HCT116 (cell line): ENCODE data around the gene COL15A1. TPM values are rescaled to one million over a fixed set of nuclear protein-coding genes. Genes with fewer than 3 reads are reported as not detected.

Experiments
- ATAC-seq: fragments of 200-7000 bp; cut with Tn5 transposase; 2 replicates; pipeline ENCODE4 v1.9.1; 2020; ENCODE audit warnings: mild to moderate bottlenecking, moderate library complexity
- BruUV-seq: library from RNA; stranded (reverse); fragments of 400-500 nt; replicated peaks from 2 replicates; lab custom pipeline; 2021; lab: Mats Ljungman, UMichigan
- CTCF ChIA-PET: fragments of 300-600 bp; sonication (Branson Sonifier 250); formaldehyde crosslinking; loops from one replicate; lab custom pipeline; 2021; ENCODE audit warnings: antibody characterized with exemption; lab: Charles Lee
- POLR2A ChIA-PET: fragments of 300-600, 350-600 bp; sonication (Branson Sonifier 250); formaldehyde crosslinking; loops from one replicate; lab custom pipeline; 2021; ENCODE audit warnings: antibody characterized with exemption; lab: Charles Lee
- RAD21 ChIA-PET, 2 experiments: fragments of 300-600 bp; sonication (Branson Sonifier 250); formaldehyde crosslinking; loops; one replicate each; lab custom pipeline; 2023; ENCODE audit warnings: low total read pairs in 2 of 2; ENCODE audit not compliant: uncharacterized antibody in 2 of 2, unreplicated experiment in 2 of 2, low non-redundant PET in 1 of 2; lab: Charles Lee
- DNase-seq: peaks from one replicate; pipeline ENCODE4 v3.0.0-alpha.2; 2010; ENCODE audit warnings: low read depth, low spot score
- H2AFZ ChIP-seq: fragments of 200-600 bp; shearing (Covaris generic), sonication (generic); 2 replicates; pipeline ENCODE4 v1.6.1; 2017; ENCODE audit warnings: low read depth, mixed run types, mixed read lengths, antibody characterized with exemption, low read length; ENCODE audit not compliant: poor library complexity, severe bottlenecking
- H3K27ac ChIP-seq: 2 replicates; pipeline ENCODE4 v1.5.1; 2012; ENCODE audit warnings: low read depth, low read length
- H3K27me3 ChIP-seq: fragments of 200-600 bp; sonication (generic); 2 replicates; pipeline ENCODE4 v1.6.1; 2016; ENCODE audit warnings: mixed run types, low read length, mixed read lengths; ENCODE audit not compliant: insufficient read depth
- H3K36me3 ChIP-seq, 2 experiments: fragments of 200-500 bp in 1 of 2; fragments of 200-600 bp in 1 of 2; sonication (Bioruptor generic) in 1 of 2; sonication (generic) in 1 of 2; 2 replicates each; pipeline versions ENCODE4 v1.5.1 to v1.6.1; 2014 to 2016; ENCODE audit warnings: low read length in 2 of 2, inconsistent platforms in 1 of 2, mixed read lengths in 1 of 2, mixed run types in 1 of 2; ENCODE audit not compliant: insufficient read depth in 2 of 2, control insufficient read depth in 1 of 2
- H3K4me1 ChIP-seq, 2 experiments: fragments of 200-600 bp in 1 of 2; sonication (generic) in 1 of 2; 2 replicates each; pipeline versions ENCODE4 v1.5.1 to v1.6.1; 2012 to 2017; ENCODE audit warnings: low read length in 2 of 2, inconsistent platforms in 1 of 2, mild to moderate bottlenecking in 1 of 2, mixed read lengths in 1 of 2, mixed run types in 1 of 2, moderate library complexity in 1 of 2; ENCODE audit not compliant: insufficient read depth in 2 of 2, control insufficient read depth in 1 of 2
- H3K4me2 ChIP-seq: fragments of 200-600 bp; sonication (generic); 2 replicates; pipeline ENCODE4 v1.6.1; 2017; ENCODE audit warnings: mixed run types, low read length, mixed read lengths
- H3K4me3 ChIP-seq, 2 experiments: fragments of 200-600 bp in 1 of 2; sonication (generic) in 1 of 2; replicated peaks in 1 of 2; 2 replicates each; pipeline ENCODE4 v1.5.1; 2011 to 2016; ENCODE audit warnings: low read length in 2 of 2, control low read depth in 1 of 2, low read depth in 1 of 2, mild to moderate bottlenecking in 1 of 2, mixed read lengths in 1 of 2, mixed run types in 1 of 2
- H3K79me2 ChIP-seq: fragments of 200-600 bp; sonication (generic); 2 replicates; pipeline ENCODE4 v1.6.1; 2017; ENCODE audit warnings: mild to moderate bottlenecking, mixed run types, low read length, moderate library complexity, mixed read lengths; ENCODE audit not compliant: insufficient read depth
- H3K9ac ChIP-seq: fragments of 200-600 bp; sonication (generic); 2 replicates; pipeline ENCODE4 v1.6.1; 2016; ENCODE audit warnings: low read length, mixed read lengths
- H3K9me2 ChIP-seq: fragments of 200-600 bp; sonication (generic), shearing (Covaris generic); 2 replicates; pipeline ENCODE4 v1.6.1; 2017; ENCODE audit warnings: mixed run types, mild to moderate bottlenecking, moderate library complexity; ENCODE audit not compliant: insufficient read depth
- H3K9me3 ChIP-seq, 2 experiments: fragments of 200-500 bp in 1 of 2; fragments of 200-600 bp in 1 of 2; sonication (Bioruptor generic) in 1 of 2; sonication (generic) in 1 of 2; 2 replicates each; pipeline ENCODE4 v1.6.1; 2014 to 2017; ENCODE audit warnings: low read length in 2 of 2, mixed read lengths in 2 of 2, inconsistent platforms in 1 of 2, low read depth in 1 of 2, mild to moderate bottlenecking in 1 of 2, mixed run types in 1 of 2, moderate library complexity in 1 of 2; ENCODE audit not compliant: control insufficient read depth in 1 of 2, insufficient read depth in 1 of 2
- H4K20me1 ChIP-seq: fragments of 200-600 bp; sonication (generic), shearing (Covaris generic); 2 replicates; pipeline ENCODE4 v1.6.1; 2017; ENCODE audit warnings: mixed run types, mild to moderate bottlenecking, moderate library complexity; ENCODE audit not compliant: insufficient read depth
- ATF3 ChIP-seq: IDR thresholded peaks from 2 replicates; pipeline ENCODE4 v1.6.1; 2012
- CBX3 ChIP-seq: IDR thresholded peaks from 2 replicates; pipeline ENCODE4 v1.6.1; 2012; ENCODE audit warnings: low read depth
- CEBPB ChIP-seq: IDR thresholded peaks from 2 replicates; pipeline ENCODE4 v1.6.1; 2012; ENCODE audit warnings: low read depth
- CTCF ChIP-seq, 3 experiments: fragments of 200-600 bp in 1 of 3; sonication (generic) in 1 of 3; IDR thresholded peaks in 2 of 3; conservative IDR thresholded peaks in 1 of 3; 2 replicates each; pipeline ENCODE4 v1.5.1; 2012 to 2017; ENCODE audit warnings: low read depth in 2 of 3, low read length in 2 of 3, antibody characterized with exemption in 1 of 3, borderline replicate concordance in 1 of 3, control low read depth in 1 of 3, mild to moderate bottlenecking in 1 of 3, mixed read lengths in 1 of 3, mixed run types in 1 of 3, moderate library complexity in 1 of 3; ENCODE audit not compliant: insufficient read depth in 1 of 3
- EGR1 ChIP-seq: IDR thresholded peaks from 2 replicates; pipeline ENCODE4 v1.6.1; 2012; ENCODE audit warnings: low read depth
- ELF1 ChIP-seq: IDR thresholded peaks from 2 replicates; pipeline ENCODE4 v1.6.1; 2012; ENCODE audit warnings: low read depth, borderline replicate concordance
- FOSL1 ChIP-seq: IDR thresholded peaks from 2 replicates; pipeline ENCODE4 v1.6.1; 2012; ENCODE audit warnings: low read depth
- JUND ChIP-seq: IDR thresholded peaks from 2 replicates; pipeline ENCODE4 v1.6.1; 2012
- MAX ChIP-seq: IDR thresholded peaks from 2 replicates; pipeline ENCODE4 v1.6.1; 2012
- POLR2A ChIP-seq: IDR thresholded peaks from 2 replicates; pipeline ENCODE4 v1.7.0; 2011; ENCODE audit warnings: borderline replicate concordance; ENCODE audit not compliant: insufficient read depth, insufficient read length; ENCODE audit errors: extremely low read depth
- POLR2AphosphoS5 ChIP-seq: IDR thresholded peaks from 2 replicates; pipeline ENCODE4 v1.6.1; 2011; ENCODE audit warnings: mild to moderate bottlenecking, low read depth, low read length, moderate library complexity
- SRF ChIP-seq: IDR thresholded peaks from 2 replicates; pipeline ENCODE4 v1.6.1; 2012; ENCODE audit warnings: low read depth
- TCF7L2 ChIP-seq: IDR thresholded peaks from 2 replicates; pipeline ENCODE4 v1.7.0; 2011; ENCODE audit warnings: borderline replicate concordance, inconsistent platforms; ENCODE audit not compliant: insufficient read depth, insufficient read length; ENCODE audit errors: extremely low read depth
- YY1 ChIP-seq: IDR thresholded peaks from 2 replicates; pipeline ENCODE4 v1.6.1; 2011; ENCODE audit warnings: low read length, low read depth, moderate library complexity, mild to moderate bottlenecking; ENCODE audit not compliant: insufficient replicate concordance; ENCODE audit errors: extremely low read depth
- ZBTB33 ChIP-seq: IDR thresholded peaks from 2 replicates; pipeline ENCODE4 v1.6.1; 2011; ENCODE audit warnings: mild to moderate bottlenecking, low read length, moderate library complexity; ENCODE audit not compliant: insufficient replicate concordance; ENCODE audit errors: extremely low read depth
- ZFX ChIP-seq: fragments of 450-650 bp; IDR thresholded peaks from 2 replicates; pipeline ENCODE4 v1.6.1; 2017
- ZNF274 ChIP-seq: fragments of 200-500 bp; sonication (Bioruptor generic); IDR thresholded peaks from 2 replicates; pipeline ENCODE4 v1.6.1; 2014; ENCODE audit warnings: mild to moderate bottlenecking, low read depth, low read length, inconsistent platforms
- intact Hi-C: fragments of 100-400 bp; cut with micrococcal nuclease; formaldehyde crosslinking; loops from 2 replicates; pipeline ENCODE4 v1.10.0; 2022
- total RNA-seq: library from RNA; stranded (reverse); gene quantifications from one replicate; pipeline ENCODE4 v1.2.1, GENCODE V29; 2021; ENCODE audit not compliant: unreplicated experiment

COL15A1 gene
- total RNA-seq, 1 experiment from 2014 or later = 0.15 TPM

GRCh38 chr9:98931600-98932389 is 11.9 kb upstream of the COL15A1 start:
- H3K4me2 ChIP-seq = no peak overlapping the region
- no peaks in the 10 kb centered on the region for H3K9me3 ChIP-seq
- H3K4me1 ChIP-seq = peaks cover 0 to 4% of the 10 kb centered on the region in 2 experiments; a peak in 1 of 4 replicates
- no TSS peak for BruUV-seq
- H2AFZ ChIP-seq = no peak overlapping the region
- no peaks in the 10 kb centered on the region for H4K20me1 ChIP-seq
- no peaks in the 10 kb centered on the region for H3K79me2 ChIP-seq
- TF ChIP-seq CEBPB (no peak), POLR2AphosphoS5 (no peak), FOSL1 (no peak), ELF1 (no peak), ZFX (no peak), ATF3 (no peak), JUND (no peak), CTCF (IDR thresholded peaks at IDR 0.05 in 2 of 3, conservative IDR thresholded peaks at IDR 0.05 in 1 of 3; ENCODE audit: borderline replicate concordance in 1 of 3, insufficient read depth in 1 of 3, low read depth in 2 of 3, low read length in 2 of 3) (no peak), ZNF274 (no peak), SRF (no peak), EGR1 (no peak), YY1 (no peak), TCF7L2 (no peak), CBX3 (no peak), ZBTB33 (no peak), MAX (no peak), POLR2A (no peak)
- H3K27me3 ChIP-seq = no peaks in the 10 kb centered on the region; the same call in 1 of the 2 replicates
- POLR2A ChIA-PET = no interaction called here
- H3K36me3 ChIP-seq = no peaks in the 10 kb centered on the region
- ATAC-seq = no peak
- H3K27ac ChIP-seq = no peak overlapping the region
- no peaks in the 10 kb centered on the region for H3K9me2 ChIP-seq
- H3K9ac ChIP-seq = no peak overlapping the region
- no peak overlapping the region for H3K4me3 ChIP-seq
- RAD21 ChIA-PET = no interaction called here
- no peak for DNase-seq
- intact Hi-C loops = no loop called here
- CTCF ChIA-PET = no interaction called here
